Activated naive CD4-positive, alpha-beta T cell treated with anti-CD3 and anti-CD28 coated beads, Interleukin-2, amount 50 U/mL, for 16 hours (primary cell): ENCODE results near the gene CDCP1.
"Not testable (repeated sequence)": the region's sequence is repeated elsewhere in the genome, so short reads cannot be mapped to it uniquely, and the experiment has no call there.

ENCODE experiments used
- DNase-seq: peaks from one replicate; pipeline ENCODE4 v3.0.0-alpha.2; 2020

The CDCP1 gene

DNA sequence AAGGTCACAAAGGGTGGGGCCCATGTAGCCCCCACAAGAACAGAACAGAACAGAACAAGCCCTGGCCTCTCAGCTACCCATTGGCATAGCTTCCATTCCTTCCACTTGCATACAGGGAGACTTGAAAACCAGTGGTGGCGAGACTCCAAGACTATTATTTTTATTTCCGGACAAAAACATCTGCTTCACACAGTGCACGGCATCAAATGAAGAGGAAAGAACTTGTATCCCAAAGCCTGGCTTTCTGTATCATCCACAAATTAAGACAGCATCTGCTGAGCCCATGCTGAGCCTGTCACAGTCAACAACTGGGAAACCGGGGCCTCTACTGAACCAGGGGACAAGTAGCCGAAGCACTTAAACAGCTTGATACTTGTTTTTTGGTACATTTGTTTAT, 64.0 kb downstream of the CDCP1 start:
- no peak for DNase-seq

DNA sequence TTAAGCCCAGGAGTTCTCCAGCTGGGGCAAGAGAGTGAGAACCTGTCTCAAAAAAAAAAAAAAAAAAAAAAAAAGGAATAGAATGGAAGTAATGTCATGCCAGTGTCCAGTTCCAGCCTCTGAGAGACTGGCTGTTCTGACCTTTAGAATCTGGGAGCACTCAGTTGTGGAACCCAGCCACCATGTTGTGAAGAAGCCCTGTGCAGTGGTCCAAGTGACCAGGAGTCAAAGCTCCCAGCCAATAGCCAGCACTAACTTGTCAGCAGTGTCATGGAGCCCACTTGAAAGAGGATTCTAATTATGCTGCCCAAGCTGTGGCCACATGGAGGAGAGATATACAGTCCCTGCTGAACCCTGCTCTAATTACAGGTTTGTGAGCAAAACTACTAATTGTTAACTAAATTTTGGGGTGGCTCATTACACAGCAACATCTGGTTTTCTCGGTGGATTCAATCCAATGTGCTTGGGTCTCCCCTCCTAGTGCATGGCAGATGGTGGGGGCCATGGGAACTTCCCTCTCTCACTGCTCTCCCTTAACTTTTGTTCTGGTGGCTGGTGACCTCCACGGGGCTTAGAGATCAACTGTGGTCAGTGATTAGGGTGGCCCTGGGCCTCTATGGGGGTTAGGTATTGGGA, 64.6 kb downstream of the CDCP1 start:
- DNase-seq = no peak

DNA sequence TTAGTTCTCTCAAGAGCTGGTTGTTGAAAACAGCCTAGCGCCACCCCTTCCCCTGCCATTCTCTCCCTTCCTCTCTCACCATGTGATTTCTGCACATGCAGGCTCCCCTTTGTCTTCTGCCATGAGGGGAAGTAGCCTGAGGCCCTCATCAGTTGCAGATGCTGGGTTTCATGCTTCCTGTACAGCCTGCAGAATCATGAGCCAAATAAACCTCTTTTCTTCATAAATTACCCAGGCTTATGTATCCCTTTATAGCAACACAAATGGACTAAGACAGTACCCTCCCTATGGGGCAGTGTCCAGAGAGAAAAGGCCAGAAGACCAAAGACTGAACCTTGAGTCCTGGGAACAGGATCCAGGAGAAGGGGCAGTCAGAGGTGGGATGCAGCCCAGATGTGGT, 65.4 kb downstream of the CDCP1 start:
- DNase-seq = no peak

DNA sequence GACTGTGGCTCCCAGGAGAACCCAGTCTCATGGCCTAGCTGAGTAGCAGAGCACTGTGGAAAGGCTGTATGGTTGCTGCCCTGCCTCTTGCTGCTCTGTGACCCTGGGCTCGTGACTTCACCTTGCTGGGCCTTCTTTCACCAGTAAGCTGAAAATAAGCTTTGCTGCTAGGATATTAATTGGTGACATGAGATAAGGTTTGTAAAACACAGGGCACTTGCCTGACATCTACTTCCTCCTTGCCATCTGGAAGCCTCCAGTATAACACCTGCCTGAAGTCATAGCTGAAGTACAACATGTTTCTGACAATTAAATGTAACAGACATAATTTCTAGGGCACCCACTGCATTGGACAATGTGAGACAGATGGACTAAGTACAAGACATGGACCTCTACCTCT, 66.5 kb downstream of the CDCP1 start:
- no peak for DNase-seq

DNA sequence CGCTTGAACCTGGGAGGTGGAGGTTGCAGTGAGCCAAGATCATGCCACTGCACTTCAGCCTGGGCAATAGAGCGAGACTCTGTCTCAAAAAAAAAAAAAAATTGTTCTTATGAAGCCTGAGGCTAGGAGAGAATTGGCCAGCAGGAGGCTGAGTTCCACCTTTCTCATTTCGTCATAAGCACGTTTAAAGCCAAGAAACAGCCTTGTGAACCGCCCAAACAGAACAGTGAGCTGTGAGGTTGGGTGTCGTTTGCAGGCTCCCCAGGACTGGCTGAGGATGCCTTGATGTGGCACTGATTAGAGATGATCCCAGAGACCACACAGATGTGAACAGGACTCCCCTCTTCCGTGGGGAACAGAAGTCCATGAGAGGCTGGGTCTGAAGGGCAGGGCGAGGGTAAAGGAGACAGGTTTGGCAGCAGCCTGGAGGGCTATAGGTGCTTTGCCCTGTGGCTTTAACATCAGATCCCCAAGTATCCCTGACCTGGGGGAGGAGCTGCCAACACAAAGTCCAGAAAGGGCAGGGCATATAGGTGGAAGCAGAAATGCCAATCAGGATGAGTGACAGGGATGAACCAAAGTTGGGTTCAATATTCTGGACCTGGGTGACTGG, 67.2 kb downstream of the CDCP1 start:
- DNase-seq = no peak

DNA sequence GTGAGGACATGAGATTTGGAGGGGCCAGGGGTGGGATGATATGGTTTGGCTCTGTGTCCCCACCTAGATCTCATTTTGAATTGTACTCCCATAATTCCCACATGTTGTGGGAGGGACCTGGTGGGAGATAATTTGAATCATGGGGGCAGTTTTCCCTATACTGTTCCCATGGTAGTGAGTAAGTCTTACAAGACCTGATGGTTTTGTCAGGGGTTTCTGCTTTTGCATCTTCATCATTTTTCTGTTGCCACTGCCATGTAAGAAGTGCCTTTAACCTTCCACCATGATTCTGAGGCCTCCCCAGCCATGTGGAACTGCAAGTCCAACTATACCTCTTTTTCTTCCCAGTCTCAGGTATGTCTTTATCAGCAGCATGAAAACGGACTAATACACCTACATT, 67.9 kb downstream of the CDCP1 start:
- DNase-seq = not testable (repeated sequence)

DNA sequence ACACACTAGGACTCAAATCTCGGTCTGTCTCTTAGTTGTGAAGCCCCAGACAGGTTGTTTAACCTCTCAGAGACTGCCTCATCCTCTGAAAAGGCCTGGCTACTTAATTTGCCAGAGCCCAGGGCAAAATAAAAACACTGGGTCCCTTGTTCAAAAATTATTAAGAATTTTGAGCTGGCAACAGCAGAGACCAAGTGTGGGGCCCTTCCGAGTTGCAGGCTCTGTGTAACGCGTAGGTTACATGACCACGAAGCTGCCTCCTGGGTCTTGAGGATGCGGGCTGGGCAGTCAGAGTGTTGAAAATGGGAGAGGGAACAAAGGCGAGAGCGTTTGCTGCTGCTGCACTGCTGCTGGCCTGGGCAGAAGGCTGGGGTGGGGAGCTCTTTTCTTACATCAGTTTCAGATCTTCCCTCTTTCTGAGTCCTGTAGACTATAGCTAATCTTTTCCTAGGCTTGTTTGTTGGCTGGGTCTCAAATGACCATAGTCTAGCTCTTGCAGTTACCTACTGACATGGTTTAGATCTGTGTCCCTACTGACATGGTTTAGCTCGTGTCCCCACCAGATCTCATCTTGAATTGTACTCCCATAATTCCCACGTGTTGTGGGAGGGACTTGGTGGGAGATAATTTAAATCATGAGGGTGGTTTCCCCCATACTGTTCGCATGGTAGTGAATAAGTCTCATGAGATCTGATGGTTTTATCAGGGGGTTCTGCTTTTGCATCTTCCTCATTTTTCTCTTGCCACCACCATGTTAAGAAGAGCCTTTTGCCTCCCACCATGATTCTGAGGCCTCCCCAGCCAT, 70.2 kb downstream of the CDCP1 start:
- DNase-seq = no peak

DNA sequence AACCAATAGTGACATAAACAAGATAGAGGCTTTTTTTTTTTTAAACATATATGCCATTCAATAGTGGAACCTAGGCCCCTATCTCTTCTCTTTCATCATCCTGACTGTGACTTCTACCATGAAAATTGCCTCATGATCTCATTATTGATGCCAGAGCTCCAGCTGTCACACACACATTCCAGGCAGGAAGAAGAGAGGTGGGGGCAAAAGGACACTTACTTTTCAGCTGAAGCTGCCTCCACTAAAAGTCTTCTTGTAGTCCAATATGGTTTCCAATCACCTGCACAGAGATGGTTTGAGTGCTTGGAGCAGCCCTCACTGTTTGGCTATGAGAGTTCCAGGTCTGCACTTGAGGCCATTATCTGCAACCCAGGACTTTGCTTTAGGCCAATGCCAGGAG, 75.1 kb downstream of the CDCP1 start:
- no peak for DNase-seq

DNA sequence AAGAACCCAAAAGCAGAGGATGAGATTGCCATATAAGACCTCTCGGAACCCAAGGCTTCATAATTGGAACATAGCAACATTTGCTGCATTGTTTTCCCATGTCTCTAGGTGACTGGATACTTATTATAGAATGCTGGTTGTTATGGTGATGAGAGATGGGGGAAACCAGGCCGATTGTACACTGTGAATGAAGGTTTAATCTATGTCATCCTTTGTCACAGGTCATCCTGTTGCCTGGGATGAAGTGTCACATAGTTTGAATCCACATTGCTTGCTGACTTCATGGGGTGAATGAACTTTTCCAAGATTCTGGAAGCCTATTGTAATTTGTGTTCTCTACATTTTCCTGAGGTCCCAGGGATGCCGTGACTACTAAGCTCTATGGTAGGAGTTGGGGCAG, 78.2 kb downstream of the CDCP1 start:
- DNase-seq = no peak

DNA sequence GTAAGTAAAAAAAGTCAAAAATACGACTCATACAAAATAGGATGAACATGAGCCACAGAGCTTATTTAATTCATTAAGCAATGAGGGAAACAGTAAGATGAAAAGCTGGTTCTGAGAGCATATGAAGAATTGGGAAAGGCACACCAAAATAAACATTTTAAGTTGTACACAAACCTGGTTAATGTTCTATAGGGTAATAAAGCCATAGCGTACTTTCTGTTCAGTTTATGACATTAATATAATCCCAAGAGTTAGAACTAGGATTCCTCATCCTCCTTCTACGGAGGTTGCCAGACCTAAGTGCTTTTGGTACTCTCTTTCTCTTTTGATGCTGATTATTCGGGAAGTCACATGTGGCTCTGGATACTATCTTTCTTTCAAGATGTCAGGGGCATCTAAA, 78.7 kb downstream of the CDCP1 start:
- no peak for DNase-seq

DNA sequence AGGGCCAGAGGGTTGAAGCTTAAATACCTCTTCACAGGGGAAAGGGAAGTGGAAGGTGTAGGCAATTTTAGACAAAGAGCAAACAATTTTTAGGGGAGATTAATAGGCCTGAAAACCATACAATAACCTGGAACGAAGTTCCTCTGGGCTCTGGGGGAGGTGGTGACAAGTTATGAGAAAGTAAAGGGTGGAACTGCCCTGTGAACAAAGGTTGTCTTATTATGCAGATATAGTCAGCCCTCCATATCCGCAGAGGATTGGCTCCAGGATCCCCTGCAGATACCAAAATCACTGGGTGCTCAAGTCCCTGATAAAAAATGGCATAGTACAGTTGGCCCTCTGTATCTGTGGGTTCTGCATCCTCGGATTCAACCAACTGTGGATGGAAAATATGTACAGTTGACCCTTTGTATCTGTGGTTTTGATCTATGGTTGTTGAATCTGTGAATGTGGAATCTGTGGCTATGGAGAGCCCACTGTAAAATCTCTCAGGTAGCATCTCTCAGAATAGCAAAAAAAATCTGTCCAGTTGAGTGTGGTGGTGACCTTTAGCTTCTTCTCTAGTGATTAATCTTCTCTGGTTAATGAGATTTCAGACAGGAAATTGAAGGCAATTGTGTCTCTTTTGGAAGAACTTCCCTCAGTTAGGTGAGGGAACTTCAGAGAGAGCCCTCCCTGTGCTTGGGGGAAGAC, 79.9 kb downstream of the CDCP1 start:
- DNase-seq = no peak

DNA sequence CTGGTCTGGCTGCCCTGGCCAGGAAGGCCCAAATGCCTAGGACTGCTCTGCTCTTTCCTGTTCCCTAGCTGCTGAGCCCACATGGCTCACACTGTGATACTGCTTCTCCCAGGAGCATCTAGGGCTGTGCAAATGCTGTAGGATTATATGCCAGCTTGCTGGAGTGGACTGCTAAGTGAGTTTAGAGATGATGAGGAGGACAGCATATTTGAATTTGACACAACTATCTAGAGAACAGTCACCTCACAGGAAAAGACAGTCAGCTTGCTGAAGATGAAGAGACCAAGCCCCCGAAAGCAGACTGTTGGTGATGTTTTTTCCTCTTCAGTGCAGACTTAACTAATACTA, 80.8 kb downstream of the CDCP1 start:
- DNase-seq = no peak

DNA sequence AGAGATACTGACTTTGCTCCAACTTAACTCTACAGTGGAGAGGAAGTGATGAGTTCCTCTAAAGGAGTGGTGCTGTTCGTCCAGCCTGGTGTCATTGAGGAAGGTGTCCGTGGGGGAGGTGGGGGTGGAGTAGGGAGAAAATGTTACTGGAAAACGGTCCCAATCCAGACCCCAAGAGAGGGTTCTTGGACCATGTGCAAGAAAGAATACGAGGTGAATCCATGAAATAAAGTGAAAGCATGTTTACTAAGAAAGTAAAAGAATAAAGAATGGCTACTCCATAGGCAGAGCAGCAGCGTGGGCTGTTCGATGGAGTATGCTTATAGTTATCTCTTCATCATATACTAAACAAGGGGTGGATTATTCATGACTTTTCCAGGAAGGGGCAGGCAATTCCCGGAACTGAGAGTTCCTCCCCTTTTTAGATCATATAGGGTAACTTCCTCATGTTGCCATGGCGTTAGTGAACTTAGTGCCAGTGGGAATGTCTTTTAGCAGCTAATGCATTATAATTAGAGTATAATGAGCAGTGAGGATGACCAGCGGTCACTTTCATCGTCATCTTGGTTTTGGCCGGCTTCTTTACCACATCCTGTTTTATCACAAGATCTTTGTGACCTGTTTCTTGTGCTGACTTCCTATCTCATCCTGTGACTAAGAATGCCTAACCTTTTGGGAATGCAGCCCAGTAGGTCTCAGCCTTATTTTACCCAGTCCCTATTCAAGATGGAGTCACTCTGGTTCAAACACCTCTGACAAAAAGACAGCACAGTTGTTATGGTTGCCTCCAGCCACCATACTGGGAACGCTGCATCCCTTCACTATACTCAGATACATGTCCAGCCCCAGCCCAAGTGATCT, 81.4 kb downstream of the CDCP1 start:
- peak; percentile 49 for DNase-seq

DNA sequence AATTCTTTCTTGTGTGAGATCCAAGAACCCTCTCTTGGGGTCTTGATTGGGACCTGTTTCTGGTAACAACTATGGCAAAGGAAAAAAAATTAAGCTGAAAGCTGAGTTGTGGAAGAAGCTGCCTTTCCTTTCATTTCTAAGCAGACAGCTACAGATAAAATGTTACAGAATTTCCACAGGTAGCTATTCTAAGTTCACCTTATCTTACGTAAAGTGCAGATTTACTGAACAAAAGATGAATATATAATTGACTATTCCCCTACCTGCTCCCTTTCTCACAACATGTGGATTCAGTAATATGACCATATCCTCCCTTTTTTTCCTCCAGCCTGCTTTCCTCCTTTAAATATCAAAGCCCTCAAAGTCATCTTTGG, 83.5 kb downstream of the CDCP1 start:
- no peak for DNase-seq

DNA sequence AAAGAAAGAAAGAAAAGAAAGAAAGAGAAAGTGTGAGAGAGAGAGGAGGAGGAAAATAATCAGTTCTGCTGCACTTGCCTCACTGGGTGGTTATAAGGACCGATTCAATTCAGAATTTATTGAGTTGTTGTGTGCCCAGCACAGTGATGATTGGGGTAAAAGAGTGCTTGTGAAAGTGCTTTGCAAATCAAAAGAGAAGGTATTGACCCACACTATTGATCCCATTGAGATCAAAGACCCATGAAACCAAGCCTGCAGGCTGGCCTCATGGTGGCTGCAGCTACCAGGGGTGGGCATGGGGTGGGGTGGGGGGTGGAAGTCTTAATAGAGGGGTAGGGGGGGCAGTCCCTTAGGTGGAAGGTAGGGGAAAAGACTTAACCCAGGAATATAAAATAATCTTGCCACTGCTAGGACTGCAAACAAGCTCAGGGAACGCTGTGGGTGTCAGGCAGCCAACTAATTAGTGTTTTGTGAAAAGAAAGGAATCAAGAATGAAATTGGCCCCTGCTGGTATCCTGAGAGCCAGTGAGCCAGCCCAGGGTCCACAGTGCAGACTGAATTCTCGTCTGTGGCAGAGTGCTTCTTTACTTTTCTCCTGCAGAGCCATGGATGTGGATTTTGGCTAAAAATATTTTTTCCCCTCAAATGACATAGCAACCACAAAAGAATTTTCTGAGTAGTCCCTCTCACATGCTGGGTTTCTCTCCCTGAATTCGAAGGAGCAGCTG, 85.8 kb downstream of the CDCP1 start:
- DNase-seq = no peak

DNA sequence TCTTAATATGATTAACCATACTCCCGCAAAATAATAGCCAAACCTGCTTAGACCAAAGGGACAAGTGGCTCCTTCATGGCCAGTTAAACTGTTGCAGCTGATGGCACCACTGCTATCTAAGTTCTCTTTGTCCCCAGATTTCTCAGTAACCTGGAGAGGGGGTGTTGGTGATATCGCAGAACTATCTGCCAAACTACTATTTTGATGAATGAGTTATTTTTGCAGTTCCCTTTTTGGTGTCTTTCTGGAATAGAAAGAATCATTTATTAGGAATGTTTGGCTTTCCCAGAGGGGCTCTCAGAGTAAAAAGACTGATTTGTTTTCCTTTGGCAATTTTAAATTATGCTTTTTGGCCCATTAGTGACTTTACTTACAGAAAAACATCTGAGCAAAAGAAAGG, 87.0 kb downstream of the CDCP1 start:
- DNase-seq = no peak

DNA sequence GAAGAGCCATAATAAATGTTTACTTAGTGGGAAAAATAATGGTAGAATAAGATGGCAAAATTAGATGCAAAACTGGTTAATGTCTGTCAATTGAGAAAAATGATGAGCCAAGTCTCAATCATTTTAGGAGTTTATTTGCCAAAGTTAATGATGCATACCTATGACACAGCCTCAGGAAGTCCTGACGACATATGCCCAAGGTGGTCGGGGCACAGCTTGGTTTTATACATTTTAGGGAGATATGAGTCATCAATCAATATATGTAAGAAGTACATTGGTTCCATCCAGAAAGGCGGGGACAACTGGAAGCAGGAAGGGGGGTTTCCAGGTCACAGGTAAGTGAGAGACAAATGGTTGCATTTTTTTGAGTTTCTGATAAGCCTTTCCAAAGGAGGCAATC, 88.6 kb downstream of the CDCP1 start:
- no peak for DNase-seq

DNA sequence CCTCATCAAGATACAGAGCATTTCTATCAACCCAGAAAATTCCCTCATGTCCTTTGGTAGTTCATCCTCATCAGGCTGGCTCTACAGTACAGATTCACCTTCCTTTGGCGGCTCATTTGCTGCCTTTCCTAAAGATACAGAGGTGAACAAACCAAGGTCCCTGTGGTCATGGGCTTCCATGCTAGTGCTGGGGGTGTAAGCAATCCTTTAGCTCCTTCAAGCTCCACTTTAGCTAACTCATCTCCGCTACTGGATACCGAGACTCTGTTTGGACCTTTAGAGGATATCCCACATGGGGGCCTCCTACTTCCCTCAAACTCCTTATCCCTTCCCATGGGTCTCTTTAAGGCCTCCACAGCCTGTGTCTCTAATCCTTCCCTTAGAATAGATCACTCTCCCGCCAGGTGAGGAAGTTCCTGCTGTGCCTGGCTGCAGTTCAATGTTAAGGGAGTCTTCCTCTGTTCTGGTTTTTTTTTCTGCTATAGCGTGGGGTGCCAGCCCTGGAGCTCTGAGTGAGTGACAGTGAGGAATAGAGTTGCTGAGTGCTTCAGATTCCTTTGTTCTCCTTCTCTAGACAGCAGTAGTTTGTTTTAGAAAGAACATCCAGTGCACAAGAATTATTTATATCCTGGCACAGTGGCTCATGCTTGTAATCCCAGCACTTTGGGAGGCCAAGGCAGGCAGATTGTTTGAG, 89.4 kb downstream of the CDCP1 start:
- no peak for DNase-seq

DNA sequence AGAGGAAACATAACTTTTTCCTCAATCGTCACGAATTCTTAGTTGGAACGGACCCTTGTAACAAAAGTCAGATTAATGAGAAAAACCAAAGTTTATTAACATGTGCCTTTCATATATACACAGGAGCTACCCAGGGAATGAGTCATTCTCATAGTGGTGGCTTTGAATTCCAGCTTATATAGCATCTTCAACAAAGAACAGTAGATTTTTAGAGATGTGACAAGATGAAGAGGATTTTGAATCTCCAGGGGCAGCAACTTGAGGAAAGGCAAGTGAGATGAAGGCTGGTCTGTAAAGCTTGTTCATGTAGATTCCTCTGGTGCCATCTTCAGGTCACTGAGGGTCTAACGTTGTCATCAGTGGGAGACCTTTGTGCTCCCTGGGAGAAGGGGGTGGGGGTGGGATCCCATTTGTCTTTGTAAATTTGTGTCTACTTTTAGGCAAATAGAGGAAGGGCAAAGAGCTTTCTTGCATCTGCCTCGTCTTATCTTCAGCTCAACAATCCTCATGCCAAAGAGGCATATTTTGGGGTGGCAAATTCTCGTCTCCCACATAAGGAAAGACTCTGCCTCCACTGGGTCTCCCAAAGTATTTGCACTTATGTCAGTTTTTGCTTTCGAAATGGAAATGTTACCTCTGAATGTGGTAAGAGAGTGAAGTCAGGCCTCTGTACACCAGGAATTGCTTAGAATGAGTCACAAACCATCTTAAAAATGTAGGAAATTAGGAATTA, 90.6 kb downstream of the CDCP1 start:
- no peak for DNase-seq

DNA sequence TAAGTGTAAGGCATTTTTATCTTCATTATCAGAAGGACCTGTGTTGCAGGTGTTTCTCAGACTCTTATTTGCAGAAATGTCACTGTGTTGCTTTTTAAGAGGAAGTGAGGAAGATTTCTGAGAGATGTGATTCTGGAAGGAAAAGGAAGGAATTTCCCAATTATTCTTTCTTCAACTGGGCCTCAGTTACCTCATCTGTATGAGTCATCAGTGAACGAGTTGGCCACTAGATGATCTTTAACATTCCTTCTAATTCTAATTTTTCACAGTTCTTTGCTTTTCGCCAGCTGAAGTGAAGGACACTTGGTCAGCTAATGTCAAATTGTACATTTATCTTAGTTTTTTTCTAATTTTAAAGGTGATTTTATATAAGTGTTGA, 91.2 kb downstream of the CDCP1 start:
- DNase-seq = no peak
